ENCODE data around the gene MAML2.
A peak's percentile ranks its signal among the peaks of the same experiment; 100 is the strongest.

MAML2 gene

GRCh38 chr11:96156379-96156722 lies 186.6 kb downstream of the MAML2 start:
- Histone ChIP-seq H3F3A (ENCODE audit: insufficient read depth, low read length) (peaks cover 15% of the 10 kb centered on the region; the same call in 1 of the 2 replicates), H3K4me3 (ENCODE audit: low read length) (0 out of 2 replicates have a peak overlapping the region, but pooled peaks have one; percentile 17)

GRCh38 chr11:96155627-96156378 lies 187.2 kb downstream of the MAML2 start:
- no peak overlapping the region for H3K4me3 ChIP-seq (ENCODE audit: low read length)
- H3K9ac ChIP-seq (ENCODE audit: low read length) = no peak overlapping the region
- peaks cover 15% of the 10 kb centered on the region; the same call in 1 of the 2 replicates for H3F3A ChIP-seq (ENCODE audit: insufficient read depth, low read length)
- no peak overlapping the region for H3K4me2 ChIP-seq (ENCODE audit: low read depth, low read length)
- no peak for DNase-seq
- no peaks in the 10 kb centered on the region for H4K20me1 ChIP-seq (ENCODE audit: insufficient read depth, low read length)
- H3K36me3 ChIP-seq (replicated peaks; ENCODE audit: insufficient read depth, low read length) = no peaks in the 10 kb centered on the region
- peak overlapping the region; percentile 75; the same call in 1 of the 2 replicates for H3K27ac ChIP-seq (ENCODE audit: low read length)
- no peak for TF ChIP-seq CTCF (IDR thresholded peaks at IDR 0.05; ENCODE audit: low read length)
- no peak for TF ChIP-seq EZH2 (optimal IDR thresholded peaks at IDR 0.05; ENCODE audit: low read depth, low read length)
- TF ChIP-seq EZH2phosphoT487 (IDR thresholded peaks at IDR 0.05; ENCODE audit: low read length) = no peak
- no peaks in the 10 kb centered on the region for H3K9me3 ChIP-seq (replicated peaks; ENCODE audit: insufficient read depth, low read length)
- peaks cover 22% of the 10 kb centered on the region for H3K4me1 ChIP-seq (ENCODE audit: low read length)
- no peaks in the 10 kb centered on the region for H3K27me3 ChIP-seq (replicated peaks; ENCODE audit: insufficient read depth, low read length)
- H2AFZ ChIP-seq (ENCODE audit: low read length) = no peak overlapping the region
- H3K9me2 ChIP-seq (replicated peaks; ENCODE audit: insufficient read depth, low read length) = no peaks in the 10 kb centered on the region
- peaks cover 21% of the 10 kb centered on the region for H3K79me2 ChIP-seq (ENCODE audit: low read length)

More at GRCh38 chr11:96156379-96156722, 186.6 kb downstream of the MAML2 start:
- peak overlapping the region; percentile 75 for H3K27ac ChIP-seq (ENCODE audit: low read length)
- peaks cover 22% of the 10 kb centered on the region for H3K4me1 ChIP-seq (ENCODE audit: low read length)
- H3K27me3 ChIP-seq (replicated peaks; ENCODE audit: insufficient read depth, low read length) = no peaks in the 10 kb centered on the region
- H4K20me1 ChIP-seq (ENCODE audit: insufficient read depth, low read length) = no peaks in the 10 kb centered on the region
- H3K36me3 ChIP-seq (replicated peaks; ENCODE audit: insufficient read depth, low read length) = no peaks in the 10 kb centered on the region
- H2AFZ ChIP-seq (ENCODE audit: low read length) = no peak overlapping the region
- no peaks in the 10 kb centered on the region for H3K9me2 ChIP-seq (replicated peaks; ENCODE audit: insufficient read depth, low read length)
- no peaks in the 10 kb centered on the region for H3K9me3 ChIP-seq (replicated peaks; ENCODE audit: insufficient read depth, low read length)
- peak overlapping the region; percentile 55; the same call in 1 of the 2 replicates for H3K4me2 ChIP-seq (ENCODE audit: low read depth, low read length)
- DNase-seq = no peak
- TF ChIP-seq EZH2phosphoT487 (IDR thresholded peaks at IDR 0.05; ENCODE audit: low read length) (no peak), CTCF (IDR thresholded peaks at IDR 0.05; ENCODE audit: low read length) (no peak), EZH2 (optimal IDR thresholded peaks at IDR 0.05; ENCODE audit: low read depth, low read length) (no peak)
- H3K9ac ChIP-seq (ENCODE audit: low read length) = peak overlapping the region; percentile 17; the same call in 1 of the 2 replicates
- peaks cover 21% of the 10 kb centered on the region for H3K79me2 ChIP-seq (ENCODE audit: low read length)

GRCh38 chr11:96154802-96155520 lies 188.0 kb downstream of the MAML2 start:
- Histone ChIP-seq H4K20me1 (ENCODE audit: insufficient read depth, low read length) (no peaks in the 10 kb centered on the region), H3K27me3 (replicated peaks; ENCODE audit: insufficient read depth, low read length) (no peaks in the 10 kb centered on the region), H3K4me2 (ENCODE audit: low read depth, low read length) (no peak overlapping the region), H3K9me3 (replicated peaks; ENCODE audit: insufficient read depth, low read length) (no peaks in the 10 kb centered on the region), H3K36me3 (replicated peaks; ENCODE audit: insufficient read depth, low read length) (no peaks in the 10 kb centered on the region), H3F3A (ENCODE audit: insufficient read depth, low read length) (peaks cover 15% of the 10 kb centered on the region; the same call in 1 of the 2 replicates), H3K9ac (ENCODE audit: low read length) (no peak overlapping the region), H3K79me2 (ENCODE audit: low read length) (peaks cover 21% of the 10 kb centered on the region), H3K27ac (ENCODE audit: low read length) (no peak overlapping the region), H3K4me3 (ENCODE audit: low read length) (no peak overlapping the region), H3K9me2 (replicated peaks; ENCODE audit: insufficient read depth, low read length) (no peaks in the 10 kb centered on the region), H3K4me1 (ENCODE audit: low read length) (peaks cover 22% of the 10 kb centered on the region), H2AFZ (ENCODE audit: low read length) (no peak overlapping the region)
- TF ChIP-seq CTCF (IDR thresholded peaks at IDR 0.05; ENCODE audit: low read length) = no peak
- no peak for TF ChIP-seq EZH2phosphoT487 (IDR thresholded peaks at IDR 0.05; ENCODE audit: low read length)
- TF ChIP-seq EZH2 (optimal IDR thresholded peaks at IDR 0.05; ENCODE audit: low read depth, low read length) = no peak
- DNase-seq = no peak

Measured in MM.1S (cell line).